HCT116 (cell line): ENCODE measurements around the gene BLOC1S5.

Experiments used
- POLR2AphosphoS5 ChIP-seq: IDR thresholded peaks from 2 replicates; pipeline ENCODE4 v1.6.1; 2011; ENCODE audit warnings: mild to moderate bottlenecking, low read depth, low read length, moderate library complexity
- TF ChIP-seq, protein P1 (sequence below), 3 experiments: fragments of 200-600 bp in 1 of 3; sonication (generic) in 1 of 3; IDR thresholded peaks in 2 of 3; conservative IDR thresholded peaks in 1 of 3; 2 replicates each; pipeline ENCODE4 v1.5.1; 2012 to 2017; ENCODE audit warnings: low read depth in 2 of 3, low read length in 2 of 3, antibody characterized with exemption in 1 of 3, borderline replicate concordance in 1 of 3, control low read depth in 1 of 3, mild to moderate bottlenecking in 1 of 3, mixed read lengths in 1 of 3, mixed run types in 1 of 3, moderate library complexity in 1 of 3; ENCODE audit not compliant: insufficient read depth in 1 of 3

DNA sequence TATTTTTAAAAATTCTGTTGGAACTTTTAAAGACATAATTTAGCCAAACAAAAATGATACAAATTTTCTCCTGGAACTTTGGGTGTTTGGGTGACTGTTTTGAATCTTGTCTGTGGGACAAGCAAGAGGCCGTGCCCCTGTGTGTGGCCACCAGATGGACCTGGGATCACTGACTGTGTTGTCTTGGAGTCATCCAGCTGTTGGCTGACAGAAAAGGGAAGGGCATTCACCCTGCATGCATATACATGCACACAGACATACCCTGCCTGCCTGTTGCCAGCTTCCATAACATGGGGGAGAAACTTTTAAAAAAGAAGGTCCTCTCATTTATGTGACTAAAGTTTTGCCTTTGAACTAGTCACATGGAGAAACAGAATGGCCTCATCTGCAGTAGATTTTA is 72.7 kb downstream of the BLOC1S5 start:
- no peak for TF ChIP-seq POLR2AphosphoS5
- TF ChIP-seq, protein P1, sequence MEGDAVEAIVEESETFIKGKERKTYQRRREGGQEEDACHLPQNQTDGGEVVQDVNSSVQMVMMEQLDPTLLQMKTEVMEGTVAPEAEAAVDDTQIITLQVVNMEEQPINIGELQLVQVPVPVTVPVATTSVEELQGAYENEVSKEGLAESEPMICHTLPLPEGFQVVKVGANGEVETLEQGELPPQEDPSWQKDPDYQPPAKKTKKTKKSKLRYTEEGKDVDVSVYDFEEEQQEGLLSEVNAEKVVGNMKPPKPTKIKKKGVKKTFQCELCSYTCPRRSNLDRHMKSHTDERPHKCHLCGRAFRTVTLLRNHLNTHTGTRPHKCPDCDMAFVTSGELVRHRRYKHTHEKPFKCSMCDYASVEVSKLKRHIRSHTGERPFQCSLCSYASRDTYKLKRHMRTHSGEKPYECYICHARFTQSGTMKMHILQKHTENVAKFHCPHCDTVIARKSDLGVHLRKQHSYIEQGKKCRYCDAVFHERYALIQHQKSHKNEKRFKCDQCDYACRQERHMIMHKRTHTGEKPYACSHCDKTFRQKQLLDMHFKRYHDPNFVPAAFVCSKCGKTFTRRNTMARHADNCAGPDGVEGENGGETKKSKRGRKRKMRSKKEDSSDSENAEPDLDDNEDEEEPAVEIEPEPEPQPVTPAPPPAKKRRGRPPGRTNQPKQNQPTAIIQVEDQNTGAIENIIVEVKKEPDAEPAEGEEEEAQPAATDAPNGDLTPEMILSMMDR (IDR thresholded peaks at IDR 0.05 in 2 of 3, conservative IDR thresholded peaks at IDR 0.05 in 1 of 3; ENCODE audit: borderline replicate concordance in 1 of 3, insufficient read depth in 1 of 3, low read depth in 2 of 3, low read length in 2 of 3), result 0 out of 6 replicates have a peak, but pooled peaks of 1 of the 3 experiments have one; percentile 5
